ENCODE measurements around the gene FSTL5. TPM values are rescaled to one million over a fixed set of nuclear protein-coding genes. Genes with fewer than 3 reads are reported as not detected.

FSTL5 gene
- total RNA-seq, 4 donors from 2014 or later, result 0.33 to 0.52 (median 0.40) TPM

DNA sequence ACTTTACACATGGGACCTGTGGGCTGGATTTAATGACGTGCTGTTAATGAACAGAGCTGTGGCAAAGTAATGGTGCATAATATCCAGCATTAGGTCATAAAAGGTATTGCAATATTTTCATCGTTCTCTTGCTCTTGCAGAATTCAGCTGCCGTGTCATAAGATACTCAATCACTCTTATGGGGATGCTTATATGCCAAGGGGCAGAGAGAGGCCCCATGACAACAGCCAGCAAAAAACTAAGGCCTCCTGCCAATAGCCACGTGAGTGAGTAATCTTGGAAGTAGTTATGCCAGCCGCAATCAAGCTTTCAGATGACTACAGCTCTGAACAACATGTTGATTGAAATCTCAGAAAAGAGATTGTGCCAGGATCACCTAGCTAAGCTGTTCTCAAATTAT, 616.9 kb downstream of the FSTL5 start:
- H3K27me3 ChIP-seq, result no peaks in the 10 kb centered on the region
- no peak for DNase-seq (ENCODE audit: extremely low spot score)
- H3K36me3 ChIP-seq, result no peaks in the 10 kb centered on the region
- intact Hi-C loops (cut with DNase I), result no loop called here
- H3K4me1 ChIP-seq, result no peaks in the 10 kb centered on the region
- H3K4me3 ChIP-seq, result no peak overlapping the region
- no peak overlapping the region for H3K27ac ChIP-seq (replicated peaks in 1 of 4)
- 83% methylated on average over 5 of the region's 5 CpGs for WGBS
- TF ChIP-seq, protein P1, sequence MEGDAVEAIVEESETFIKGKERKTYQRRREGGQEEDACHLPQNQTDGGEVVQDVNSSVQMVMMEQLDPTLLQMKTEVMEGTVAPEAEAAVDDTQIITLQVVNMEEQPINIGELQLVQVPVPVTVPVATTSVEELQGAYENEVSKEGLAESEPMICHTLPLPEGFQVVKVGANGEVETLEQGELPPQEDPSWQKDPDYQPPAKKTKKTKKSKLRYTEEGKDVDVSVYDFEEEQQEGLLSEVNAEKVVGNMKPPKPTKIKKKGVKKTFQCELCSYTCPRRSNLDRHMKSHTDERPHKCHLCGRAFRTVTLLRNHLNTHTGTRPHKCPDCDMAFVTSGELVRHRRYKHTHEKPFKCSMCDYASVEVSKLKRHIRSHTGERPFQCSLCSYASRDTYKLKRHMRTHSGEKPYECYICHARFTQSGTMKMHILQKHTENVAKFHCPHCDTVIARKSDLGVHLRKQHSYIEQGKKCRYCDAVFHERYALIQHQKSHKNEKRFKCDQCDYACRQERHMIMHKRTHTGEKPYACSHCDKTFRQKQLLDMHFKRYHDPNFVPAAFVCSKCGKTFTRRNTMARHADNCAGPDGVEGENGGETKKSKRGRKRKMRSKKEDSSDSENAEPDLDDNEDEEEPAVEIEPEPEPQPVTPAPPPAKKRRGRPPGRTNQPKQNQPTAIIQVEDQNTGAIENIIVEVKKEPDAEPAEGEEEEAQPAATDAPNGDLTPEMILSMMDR (IDR thresholded peaks at IDR 0.05), result no peak
- TF ChIP-seq POLR2AphosphoS5 (IDR thresholded peaks at IDR 0.05), result no peak
- TF ChIP-seq EP300 (IDR thresholded peaks at IDR 0.05), result no peak
- TF ChIP-seq POLR2A (IDR thresholded peaks at IDR 0.05; ENCODE audit: low read depth), result no peak
- no peaks in the 10 kb centered on the region for H3K9me3 ChIP-seq

DNA sequence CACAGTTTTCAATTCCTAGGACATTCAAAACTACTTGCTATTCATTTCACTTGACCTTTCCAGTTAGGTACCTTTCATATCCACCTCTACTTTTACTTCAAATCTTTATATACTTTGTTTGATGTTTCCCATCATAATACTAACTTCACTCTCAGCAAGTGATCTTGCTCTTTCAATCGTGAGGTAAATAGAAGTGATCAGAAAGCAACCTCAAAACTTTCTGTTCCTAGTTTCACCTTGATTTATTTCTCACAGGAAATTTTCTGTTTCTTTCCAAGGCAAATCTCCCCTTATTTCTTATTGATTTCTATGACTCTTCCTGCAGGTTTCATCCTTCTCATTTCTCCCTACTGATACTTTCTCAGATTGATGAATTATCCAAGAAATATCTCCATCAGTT, 623.5 kb downstream of the FSTL5 start:
- 64% methylated on average over 1 of the region's 1 CpG for WGBS
- no peak overlapping the region for H3K4me3 ChIP-seq
- intact Hi-C loops (cut with DNase I), result no loop called here
- no peaks in the 10 kb centered on the region for H3K36me3 ChIP-seq
- no peaks in the 10 kb centered on the region for H3K4me1 ChIP-seq
- TF ChIP-seq, protein P1 (IDR thresholded peaks at IDR 0.05), result no peak
- no peak for TF ChIP-seq EP300 (IDR thresholded peaks at IDR 0.05)
- no peak for TF ChIP-seq POLR2AphosphoS5 (IDR thresholded peaks at IDR 0.05)
- no peak for TF ChIP-seq POLR2A (IDR thresholded peaks at IDR 0.05; ENCODE audit: low read depth)
- H3K9me3 ChIP-seq, result no peaks in the 10 kb centered on the region
- H3K27ac ChIP-seq (replicated peaks in 1 of 4), result no peak overlapping the region
- no peak for DNase-seq (ENCODE audit: extremely low spot score)
- H3K27me3 ChIP-seq, result no peaks in the 10 kb centered on the region

DNA sequence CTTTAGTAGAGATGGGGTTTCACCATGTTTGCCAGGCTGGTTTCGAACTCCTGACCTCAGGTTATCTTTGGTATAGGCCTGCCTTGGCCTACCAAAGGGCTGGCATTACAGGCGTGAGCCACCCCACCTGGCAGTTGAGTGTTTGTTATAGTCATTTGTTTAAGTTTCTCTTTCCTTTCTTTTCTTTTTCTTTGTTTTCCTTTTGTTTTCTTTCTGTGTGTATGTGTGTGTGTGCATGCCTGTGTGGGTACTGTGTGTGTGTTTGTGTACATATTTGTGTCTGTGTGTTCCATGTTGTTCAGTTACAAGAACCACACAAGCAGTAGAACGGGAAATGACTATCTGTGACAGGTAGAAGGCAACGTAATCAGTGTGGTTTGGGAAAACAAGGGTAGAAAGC, 624.9 kb downstream of the FSTL5 start:
- no peak for DNase-seq (ENCODE audit: extremely low spot score)
- intact Hi-C loops (cut with DNase I), result no loop called here
- Histone ChIP-seq H3K4me1 (no peaks in the 10 kb centered on the region), H3K27ac (replicated peaks in 1 of 4) (no peak overlapping the region), H3K4me3 (no peak overlapping the region), H3K9me3 (no peaks in the 10 kb centered on the region), H3K36me3 (no peaks in the 10 kb centered on the region), H3K27me3 (no peaks in the 10 kb centered on the region)
- no peak for TF ChIP-seq EP300 (IDR thresholded peaks at IDR 0.05)
- TF ChIP-seq, protein P1 (IDR thresholded peaks at IDR 0.05), result no peak
- TF ChIP-seq POLR2AphosphoS5 (IDR thresholded peaks at IDR 0.05), result no peak
- no peak for TF ChIP-seq POLR2A (IDR thresholded peaks at IDR 0.05; ENCODE audit: low read depth)
- WGBS, result 88% methylated on average over 4 of the region's 4 CpGs

DNA sequence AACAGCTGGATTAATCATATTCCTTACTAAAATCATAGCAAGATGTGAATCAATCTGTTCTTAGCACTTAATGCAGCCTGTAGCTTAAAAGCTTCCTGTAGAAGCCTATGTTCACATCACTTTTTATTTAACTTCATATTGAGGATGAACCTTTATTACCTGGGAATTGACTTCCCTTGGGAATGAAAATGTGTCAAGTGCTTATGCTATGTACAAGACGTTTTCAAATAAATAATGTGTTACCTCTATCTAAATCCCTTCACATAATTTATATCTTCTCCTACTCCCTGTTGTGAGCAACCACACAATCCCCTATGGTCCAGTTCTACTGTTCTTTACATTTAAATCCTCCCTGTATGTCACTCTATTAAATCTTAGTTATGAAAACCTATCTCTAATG, 633.1 kb downstream of the FSTL5 start:
- TF ChIP-seq EP300 (IDR thresholded peaks at IDR 0.05), result no peak
- TF ChIP-seq POLR2A (IDR thresholded peaks at IDR 0.05; ENCODE audit: low read depth), result no peak
- TF ChIP-seq POLR2AphosphoS5 (IDR thresholded peaks at IDR 0.05), result no peak
- TF ChIP-seq, protein P1 (IDR thresholded peaks at IDR 0.05), result no peak
- Histone ChIP-seq H3K9me3 (no peaks in the 10 kb centered on the region), H3K27me3 (no peaks in the 10 kb centered on the region), H3K4me1 (no peaks in the 10 kb centered on the region), H3K4me3 (no peak overlapping the region), H3K27ac (replicated peaks in 1 of 4) (no peak overlapping the region), H3K36me3 (no peaks in the 10 kb centered on the region)
- intact Hi-C loops (cut with DNase I), result no loop called here
- WGBS, result 47% methylated on average over 1 of the region's 1 CpG
- no peak for DNase-seq (ENCODE audit: extremely low spot score)

DNA sequence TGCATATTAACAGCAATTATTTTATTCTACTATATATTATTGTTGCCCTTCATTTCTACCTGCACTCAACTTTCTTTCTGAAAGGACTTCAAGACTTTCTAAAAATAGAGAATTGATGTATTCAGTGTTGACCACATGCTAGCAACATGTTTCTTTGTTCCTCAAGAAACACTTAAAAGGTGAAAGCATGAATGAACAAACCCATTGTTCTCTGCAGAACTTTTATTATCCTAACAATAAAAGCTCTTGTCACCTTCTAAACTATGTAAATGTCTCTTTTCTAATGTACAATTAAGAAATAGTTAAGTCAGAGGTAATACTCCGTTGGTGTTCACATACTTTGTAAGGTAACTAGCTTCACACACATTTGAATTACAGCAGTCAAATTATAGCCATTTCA, 638.7 kb downstream of the FSTL5 start:
- H3K36me3 ChIP-seq, result no peaks in the 10 kb centered on the region
- no peak overlapping the region for H3K4me3 ChIP-seq
- no peaks in the 10 kb centered on the region for H3K4me1 ChIP-seq
- no peak for DNase-seq (ENCODE audit: extremely low spot score)
- TF ChIP-seq POLR2A (IDR thresholded peaks at IDR 0.05; ENCODE audit: low read depth) (no peak), POLR2AphosphoS5 (IDR thresholded peaks at IDR 0.05) (no peak), EP300 (IDR thresholded peaks at IDR 0.05) (no peak)
- TF ChIP-seq, protein P1 (IDR thresholded peaks at IDR 0.05), result no peak
- WGBS, result 86% methylated on average over 1 of the region's 1 CpG
- H3K27ac ChIP-seq (replicated peaks in 1 of 4), result no peak overlapping the region
- no peaks in the 10 kb centered on the region for H3K9me3 ChIP-seq
- intact Hi-C loops (cut with DNase I), result no loop called here
- no peaks in the 10 kb centered on the region for H3K27me3 ChIP-seq
